H1 (cell line): ENCODE results near the gene UPF2.

ENCODE experiments used
- ATF2 ChIP-seq: IDR thresholded peaks from 2 replicates; pipeline ENCODE4 v1.6.1; 2012; ENCODE audit warnings: low read length, inconsistent platforms
- CBX5 ChIP-seq: fragments of 300-800, 300-1000 bp; sonication (generic); IDR thresholded peaks from 2 replicates; pipeline ENCODE4 v1.7.1; 2016; ENCODE audit warnings: antibody characterized with exemption, low read length, low read depth
- CHD1 ChIP-seq: IDR thresholded peaks from 2 replicates; pipeline ENCODE4 v1.6.1; 2012; ENCODE audit warnings: low read depth, low read length, improper control_type of control experiment
- CHD2 ChIP-seq: IDR thresholded peaks from 2 replicates; pipeline ENCODE4 v1.6.1; 2012; ENCODE audit warnings: low read length, improper control_type of control experiment
- CTCF ChIP-seq, 3 experiments: IDR thresholded peaks; 1 replicate in 2 of 3; 2 replicates in 1 of 3; pipeline versions ENCODE4 v1.5.1 to v1.6.1; 2011; ENCODE audit warnings: low read length in 3 of 3, mild to moderate bottlenecking in 3 of 3, inconsistent platforms in 2 of 3, low read depth in 1 of 3, moderate library complexity in 1 of 3; ENCODE audit not compliant: insufficient read depth in 1 of 3; ENCODE audit errors: control extremely low read depth in 1 of 3
- EP300 ChIP-seq, 2 experiments: IDR thresholded peaks; 1 replicate in 1 of 2; 2 replicates in 1 of 2; pipeline ENCODE4 v1.6.1; 2011 to 2012; ENCODE audit warnings: low read depth in 2 of 2, low read length in 2 of 2, mild to moderate bottlenecking in 2 of 2, borderline replicate concordance in 1 of 2, inconsistent platforms in 1 of 2, moderate library complexity in 1 of 2
- EZH2 ChIP-seq: fragments of 200-600 bp; sonication (generic); IDR thresholded peaks from 2 replicates; pipeline ENCODE4 v1.7.1; 2012; ENCODE audit warnings: low read depth, mild to moderate bottlenecking, moderate library complexity, low read length, inconsistent platforms; ENCODE audit not compliant: severe bottlenecking
- HDAC2 ChIP-seq, 2 experiments: fragments of 300-600 bp in 1 of 2; sonication (generic) in 1 of 2; IDR thresholded peaks; 2 replicates each; pipeline ENCODE4 v1.6.1; 2011 to 2012; ENCODE audit warnings: low read depth in 2 of 2, low read length in 2 of 2, mild to moderate bottlenecking in 2 of 2, moderate library complexity in 2 of 2, borderline replicate concordance in 1 of 2, inconsistent platforms in 1 of 2
- KDM5A ChIP-seq: fragments of 200-600 bp; IDR thresholded peaks from 2 replicates; pipeline ENCODE4 v1.7.1; 2012; ENCODE audit warnings: mild to moderate bottlenecking, low read length, inconsistent platforms, mixed read lengths
- PHF8 ChIP-seq: fragments of 200-600 bp; sonication (generic); conservative IDR thresholded peaks from 2 replicates; pipeline ENCODE4 v1.7.1; 2012; ENCODE audit warnings: low read depth, mild to moderate bottlenecking, inconsistent platforms, low read length, moderate library complexity
- SIN3A ChIP-seq, 2 experiments: IDR thresholded peaks in 1 of 2; conservative IDR thresholded peaks in 1 of 2; 2 replicates each; pipeline ENCODE4 v1.6.1; 2011 to 2012; ENCODE audit warnings: low read length in 2 of 2, improper control_type of control experiment in 1 of 2, low read depth in 1 of 2, mild to moderate bottlenecking in 1 of 2
- SIRT6 ChIP-seq: IDR thresholded peaks from one replicate; pipeline ENCODE4 v1.7.1; 2012; ENCODE audit warnings: low read length, inconsistent platforms

- TF ChIP-seq CBX5, result no peak
- TF ChIP-seq SIN3A (conservative IDR thresholded peaks at IDR 0.05 in 1 of 2, IDR thresholded peaks at IDR 0.05 in 1 of 2; ENCODE audit: low read depth in 1 of 2, low read length in 2 of 2), result no peak
- no peak for TF ChIP-seq EZH2
- TF ChIP-seq CHD2, result no peak
- no peak for TF ChIP-seq HDAC2 (IDR thresholded peaks at IDR 0.05; ENCODE audit: borderline replicate concordance in 1 of 2, low read depth in 2 of 2, low read length in 2 of 2)
- no peak for TF ChIP-seq PHF8
- TF ChIP-seq CTCF (IDR thresholded peaks at IDR 0.05; ENCODE audit: control extremely low read depth in 1 of 3, insufficient read depth in 1 of 3, low read depth in 1 of 3, low read length in 3 of 3), result no peak
- TF ChIP-seq ATF2, result no peak
- no peak for TF ChIP-seq EP300 (IDR thresholded peaks at IDR 0.05; ENCODE audit: borderline replicate concordance in 1 of 2, low read depth in 2 of 2, low read length in 2 of 2)
- no peak for TF ChIP-seq SIRT6
- TF ChIP-seq KDM5A, result no peak
- TF ChIP-seq CHD1, result no peak
These were observed 108.9 kb downstream of the UPF2 start for GRCh38 chr10:11933577-11934223.
